ENCODE data around the gene ATRNL1.

Gene ATRNL1

GRCh38 chr10:115980470-115980869, 887.3 kb downstream of the ATRNL1 start:
- H3K18ac ChIP-seq (ENCODE audit: low read length) = no peak overlapping the region
- no peaks in the 10 kb centered on the region for H3K79me1 ChIP-seq (ENCODE audit: low read length)
- no peaks in the 10 kb centered on the region for H3K4me1 ChIP-seq (ENCODE audit: control insufficient read depth, low read depth, low read length)
- H4K5ac ChIP-seq (ENCODE audit: low read length) = no peak overlapping the region
- H3K56ac ChIP-seq (ENCODE audit: low read length) = no peak overlapping the region
- no peak overlapping the region for H3K4me2 ChIP-seq (ENCODE audit: low read length)
- no peak overlapping the region for H3K27ac ChIP-seq (ENCODE audit: low read depth, low read length)
- no peak overlapping the region for H4K8ac ChIP-seq (ENCODE audit: low read depth, low read length)
- H2BK15ac ChIP-seq (replicated peaks; ENCODE audit: low read depth) = no peak overlapping the region
- no peak overlapping the region for H3K9ac ChIP-seq (ENCODE audit: low read length)
- no CpG with 5 or more reads among the region's 2 CpGs for WGBS (ENCODE audit: extremely low coverage, insufficient coverage, low lambda C conversion rate)
- H2AK5ac ChIP-seq (ENCODE audit: low read length) = no peak overlapping the region
- H3K4me3 ChIP-seq (ENCODE audit: low read length) = no peak overlapping the region
- no peak overlapping the region for H3K23ac ChIP-seq (ENCODE audit: low read length)
- no peaks in the 10 kb centered on the region for H3K27me3 ChIP-seq (ENCODE audit: insufficient read depth, low read length, poor library complexity)
- no peak overlapping the region for H2BK120ac ChIP-seq (ENCODE audit: low read depth, low read length)
- no peak overlapping the region for H3K4ac ChIP-seq (ENCODE audit: low read depth, low read length)
- no peaks in the 10 kb centered on the region for H3K79me2 ChIP-seq (ENCODE audit: control insufficient read depth, insufficient read depth, low read length)
- no peak for DNase-seq
- no peaks in the 10 kb centered on the region for H3K36me3 ChIP-seq (ENCODE audit: control insufficient read depth, insufficient read depth, low read length)
- no peak overlapping the region for H2BK5ac ChIP-seq (ENCODE audit: low read length)

DNA sequence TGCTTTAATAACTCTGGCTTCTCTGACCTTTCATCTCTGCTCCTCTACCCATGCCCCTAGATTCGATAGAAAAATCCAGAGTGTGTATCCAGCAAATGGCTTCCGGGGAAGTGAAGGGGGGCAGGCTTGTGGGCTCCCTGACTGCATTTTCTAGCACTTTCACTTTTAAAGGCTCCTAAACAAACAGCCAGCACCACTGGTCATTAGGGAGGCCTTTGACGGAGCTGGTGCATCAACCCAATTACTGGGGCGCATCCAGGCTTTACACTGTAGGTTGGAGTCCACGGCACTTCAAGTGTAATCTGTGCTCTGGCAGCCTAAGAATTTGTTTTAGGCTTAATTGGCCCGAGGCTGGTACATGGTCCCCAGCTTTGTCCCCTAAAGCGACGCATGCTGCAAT, 887.9 kb downstream of the ATRNL1 start:
- Histone ChIP-seq H2BK5ac (ENCODE audit: low read length) (no peak overlapping the region), H3K27ac (ENCODE audit: low read depth, low read length) (no peak overlapping the region), H3K18ac (ENCODE audit: low read length) (no peak overlapping the region), H3K4ac (ENCODE audit: low read depth, low read length) (no peak overlapping the region), H2BK15ac (replicated peaks; ENCODE audit: low read depth) (no peak overlapping the region), H3K56ac (ENCODE audit: low read length) (no peak overlapping the region), H3K4me1 (ENCODE audit: control insufficient read depth, low read depth, low read length) (no peaks in the 10 kb centered on the region), H3K23ac (ENCODE audit: low read length) (no peak overlapping the region), H3K27me3 (ENCODE audit: insufficient read depth, low read length, poor library complexity) (no peaks in the 10 kb centered on the region), H3K4me2 (ENCODE audit: low read length) (no peak overlapping the region), H3K36me3 (ENCODE audit: control insufficient read depth, insufficient read depth, low read length) (no peaks in the 10 kb centered on the region), H3K9ac (ENCODE audit: low read length) (no peak overlapping the region), H3K79me2 (ENCODE audit: control insufficient read depth, insufficient read depth, low read length) (no peaks in the 10 kb centered on the region), H3K79me1 (ENCODE audit: low read length) (no peaks in the 10 kb centered on the region), H2BK120ac (ENCODE audit: low read depth, low read length) (no peak overlapping the region), H3K4me3 (ENCODE audit: low read length) (no peak overlapping the region), H4K5ac (ENCODE audit: low read length) (no peak overlapping the region), H4K8ac (ENCODE audit: low read depth, low read length) (no peak overlapping the region), H2AK5ac (ENCODE audit: low read length) (no peak overlapping the region)
- DNase-seq = no peak
- WGBS (ENCODE audit: extremely low coverage, insufficient coverage, low lambda C conversion rate) = no CpG with 5 or more reads among the region's 8 CpGs

DNA sequence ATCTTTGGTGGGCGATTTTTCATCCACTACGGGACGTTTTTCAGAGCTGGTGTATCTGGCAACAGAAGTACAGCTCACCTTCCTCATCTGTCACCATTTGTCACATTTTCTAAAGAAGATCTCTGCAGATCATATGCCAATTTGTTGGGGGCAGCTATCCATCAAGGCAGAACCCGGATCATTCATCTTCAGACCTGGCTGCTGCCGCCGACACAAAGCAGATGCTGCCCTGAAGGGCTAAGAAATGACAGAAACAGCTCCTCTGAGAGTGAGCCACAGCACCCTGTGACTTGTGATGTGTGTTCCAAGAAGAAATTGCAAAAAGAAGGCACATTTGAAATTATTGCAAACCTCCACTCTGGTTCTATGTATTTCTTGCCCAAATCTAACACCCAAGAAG, 888.9 kb downstream of the ATRNL1 start:
- no peak overlapping the region for H3K18ac ChIP-seq (ENCODE audit: low read length)
- no peak for DNase-seq
- no peaks in the 10 kb centered on the region for H3K79me2 ChIP-seq (ENCODE audit: control insufficient read depth, insufficient read depth, low read length)
- no peak overlapping the region for H3K9ac ChIP-seq (ENCODE audit: low read length)
- no peak overlapping the region for H2BK120ac ChIP-seq (ENCODE audit: low read depth, low read length)
- H3K27me3 ChIP-seq (ENCODE audit: insufficient read depth, low read length, poor library complexity) = no peaks in the 10 kb centered on the region
- no CpG with 5 or more reads among the region's 6 CpGs for WGBS (ENCODE audit: extremely low coverage, insufficient coverage, low lambda C conversion rate)
- no peak overlapping the region for H3K4me3 ChIP-seq (ENCODE audit: low read length)
- no peak overlapping the region for H2BK5ac ChIP-seq (ENCODE audit: low read length)
- no peak overlapping the region for H3K4me2 ChIP-seq (ENCODE audit: low read length)
- no peaks in the 10 kb centered on the region for H3K36me3 ChIP-seq (ENCODE audit: control insufficient read depth, insufficient read depth, low read length)
- H3K4ac ChIP-seq (ENCODE audit: low read depth, low read length) = no peak overlapping the region
- H3K56ac ChIP-seq (ENCODE audit: low read length) = no peak overlapping the region
- no peak overlapping the region for H3K23ac ChIP-seq (ENCODE audit: low read length)
- H2BK15ac ChIP-seq (replicated peaks; ENCODE audit: low read depth) = no peak overlapping the region
- no peak overlapping the region for H2AK5ac ChIP-seq (ENCODE audit: low read length)
- H3K27ac ChIP-seq (ENCODE audit: low read depth, low read length) = no peak overlapping the region
- H3K79me1 ChIP-seq (ENCODE audit: low read length) = no peaks in the 10 kb centered on the region
- H3K4me1 ChIP-seq (ENCODE audit: control insufficient read depth, low read depth, low read length) = no peaks in the 10 kb centered on the region
- no peak overlapping the region for H4K5ac ChIP-seq (ENCODE audit: low read length)
- H4K8ac ChIP-seq (ENCODE audit: low read depth, low read length) = no peak overlapping the region

- Histone ChIP-seq H2BK15ac (replicated peaks; ENCODE audit: low read depth) (no peak overlapping the region), H3K4me1 (ENCODE audit: control insufficient read depth, low read depth, low read length) (no peaks in the 10 kb centered on the region), H3K27me3 (ENCODE audit: insufficient read depth, low read length, poor library complexity) (no peaks in the 10 kb centered on the region), H3K9ac (ENCODE audit: low read length) (no peak overlapping the region), H3K27ac (ENCODE audit: low read depth, low read length) (no peak overlapping the region), H3K18ac (ENCODE audit: low read length) (no peak overlapping the region), H2AK5ac (ENCODE audit: low read length) (no peak overlapping the region), H3K56ac (ENCODE audit: low read length) (no peak overlapping the region), H4K8ac (ENCODE audit: low read depth, low read length) (no peak overlapping the region), H2BK5ac (ENCODE audit: low read length) (no peak overlapping the region), H4K5ac (ENCODE audit: low read length) (no peak overlapping the region), H3K4me2 (ENCODE audit: low read length) (no peak overlapping the region), H3K23ac (ENCODE audit: low read length) (no peak overlapping the region), H3K36me3 (ENCODE audit: control insufficient read depth, insufficient read depth, low read length) (no peaks in the 10 kb centered on the region), H2BK120ac (ENCODE audit: low read depth, low read length) (no peak overlapping the region), H3K79me1 (ENCODE audit: low read length) (no peaks in the 10 kb centered on the region), H3K4ac (ENCODE audit: low read depth, low read length) (no peak overlapping the region), H3K79me2 (ENCODE audit: control insufficient read depth, insufficient read depth, low read length) (no peaks in the 10 kb centered on the region), H3K4me3 (ENCODE audit: low read length) (no peak overlapping the region)
- no peak for DNase-seq
- WGBS (ENCODE audit: extremely low coverage, insufficient coverage, low lambda C conversion rate) = no CpG with 5 or more reads among the region's 2 CpGs
These were observed 889.4 kb downstream of the ATRNL1 start for GRCh38 chr10:115982526-115982925.

GRCh38 chr10:115985786-115986185, 892.6 kb downstream of the ATRNL1 start:
- no peak overlapping the region for H3K9ac ChIP-seq (ENCODE audit: low read length)
- no peak overlapping the region for H2BK120ac ChIP-seq (ENCODE audit: low read depth, low read length)
- H3K56ac ChIP-seq (ENCODE audit: low read length) = no peak overlapping the region
- H3K27me3 ChIP-seq (ENCODE audit: insufficient read depth, low read length, poor library complexity) = no peaks in the 10 kb centered on the region
- no CpG with 5 or more reads among the region's 1 CpG for WGBS (ENCODE audit: extremely low coverage, insufficient coverage, low lambda C conversion rate)
- no peak overlapping the region for H4K5ac ChIP-seq (ENCODE audit: low read length)
- no peak for DNase-seq
- no peak overlapping the region for H2AK5ac ChIP-seq (ENCODE audit: low read length)
- H3K4me3 ChIP-seq (ENCODE audit: low read length) = no peak overlapping the region
- no peaks in the 10 kb centered on the region for H3K79me1 ChIP-seq (ENCODE audit: low read length)
- H3K79me2 ChIP-seq (ENCODE audit: control insufficient read depth, insufficient read depth, low read length) = no peaks in the 10 kb centered on the region
- H3K18ac ChIP-seq (ENCODE audit: low read length) = no peak overlapping the region
- H3K4ac ChIP-seq (ENCODE audit: low read depth, low read length) = no peak overlapping the region
- H4K8ac ChIP-seq (ENCODE audit: low read depth, low read length) = no peak overlapping the region
- H3K27ac ChIP-seq (ENCODE audit: low read depth, low read length) = no peak overlapping the region
- no peak overlapping the region for H3K23ac ChIP-seq (ENCODE audit: low read length)
- no peaks in the 10 kb centered on the region for H3K36me3 ChIP-seq (ENCODE audit: control insufficient read depth, insufficient read depth, low read length)
- H3K4me2 ChIP-seq (ENCODE audit: low read length) = no peak overlapping the region
- H2BK5ac ChIP-seq (ENCODE audit: low read length) = no peak overlapping the region
- H2BK15ac ChIP-seq (replicated peaks; ENCODE audit: low read depth) = no peak overlapping the region
- no peaks in the 10 kb centered on the region for H3K4me1 ChIP-seq (ENCODE audit: control insufficient read depth, low read depth, low read length)

DNA sequence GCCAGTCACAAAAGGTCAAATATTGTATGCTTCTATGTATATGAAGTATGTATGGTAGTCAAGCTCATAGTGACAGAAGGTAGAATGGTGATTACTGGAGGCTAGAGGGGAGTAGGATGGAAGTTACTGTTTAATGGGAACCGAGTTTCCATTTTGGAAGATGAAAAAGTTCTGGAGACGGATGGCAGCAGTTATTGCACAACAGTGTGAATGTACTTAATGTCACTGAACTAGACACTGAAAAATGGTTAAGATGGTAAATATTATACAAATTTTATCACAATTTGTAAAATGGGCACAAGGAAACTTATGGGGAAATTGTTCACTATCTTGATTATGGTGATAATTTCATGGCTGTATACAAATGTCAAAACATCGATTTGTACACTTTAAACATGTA, 895.2 kb downstream of the ATRNL1 start:
- no peak overlapping the region for H4K8ac ChIP-seq (ENCODE audit: low read depth, low read length)
- no CpG with 5 or more reads among the region's 3 CpGs for WGBS (ENCODE audit: extremely low coverage, insufficient coverage, low lambda C conversion rate)
- no peak overlapping the region for H3K4me2 ChIP-seq (ENCODE audit: low read length)
- H2BK15ac ChIP-seq (replicated peaks; ENCODE audit: low read depth) = no peak overlapping the region
- H4K5ac ChIP-seq (ENCODE audit: low read length) = no peak overlapping the region
- no peak overlapping the region for H2BK5ac ChIP-seq (ENCODE audit: low read length)
- H3K4me3 ChIP-seq (ENCODE audit: low read length) = no peak overlapping the region
- no peaks in the 10 kb centered on the region for H3K79me2 ChIP-seq (ENCODE audit: control insufficient read depth, insufficient read depth, low read length)
- no peaks in the 10 kb centered on the region for H3K79me1 ChIP-seq (ENCODE audit: low read length)
- H3K23ac ChIP-seq (ENCODE audit: low read length) = no peak overlapping the region
- H3K27ac ChIP-seq (ENCODE audit: low read depth, low read length) = no peak overlapping the region
- H3K27me3 ChIP-seq (ENCODE audit: insufficient read depth, low read length, poor library complexity) = no peaks in the 10 kb centered on the region
- no peak overlapping the region for H2BK120ac ChIP-seq (ENCODE audit: low read depth, low read length)
- DNase-seq = no peak
- no peak overlapping the region for H3K56ac ChIP-seq (ENCODE audit: low read length)
- no peak overlapping the region for H3K9ac ChIP-seq (ENCODE audit: low read length)
- no peak overlapping the region for H2AK5ac ChIP-seq (ENCODE audit: low read length)
- H3K4me1 ChIP-seq (ENCODE audit: control insufficient read depth, low read depth, low read length) = no peaks in the 10 kb centered on the region
- H3K18ac ChIP-seq (ENCODE audit: low read length) = no peak overlapping the region
- no peak overlapping the region for H3K4ac ChIP-seq (ENCODE audit: low read depth, low read length)
- no peaks in the 10 kb centered on the region for H3K36me3 ChIP-seq (ENCODE audit: control insufficient read depth, insufficient read depth, low read length)

Measured in mesendoderm (in vitro differentiated cells).